ENCODE data around the gene NLGN4X.

- no peak for TF ChIP-seq CTCF (IDR thresholded peaks at IDR 0.05)
- no peak for TF ChIP-seq POLR2AphosphoS5 (IDR thresholded peaks at IDR 0.05)
These were observed 209.6 kb downstream of the NLGN4X start for GRCh38 chrX:6019076-6019475.

Measured in upper lobe of left lung (tissue), 4 donors.